ENCODE results near the gene OLFML3.

DNA sequence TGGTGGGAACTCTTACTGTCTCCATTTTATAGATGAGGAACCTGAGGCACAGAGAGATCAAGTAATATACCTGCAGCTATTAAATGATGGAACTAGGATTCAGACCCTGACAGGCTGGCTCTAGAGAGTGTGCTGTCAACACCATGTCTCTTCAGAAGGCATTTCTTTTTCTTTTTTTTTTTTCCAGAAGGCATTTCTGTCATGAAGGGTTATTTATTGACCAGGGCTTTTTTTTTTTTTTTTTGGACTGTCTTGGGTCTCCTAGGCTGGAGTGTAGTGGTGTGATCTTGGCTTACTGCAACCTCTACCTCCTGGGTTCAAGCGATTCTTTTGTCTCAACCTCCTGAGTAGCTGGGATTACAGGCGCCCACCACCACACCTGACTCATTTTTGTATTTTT is 27.6 kb upstream of the OLFML3 start:
- TF ChIP-seq CTCF (IDR thresholded peaks at IDR 0.05), result no peak
- no peak for TF ChIP-seq EZH2 (IDR thresholded peaks at IDR 0.05; ENCODE audit: borderline replicate concordance, insufficient read depth, low read depth, low read length, poor library complexity, severe bottlenecking)

Data from B cell (primary cell).